ENCODE results near the gene NSRP1.

DNA sequence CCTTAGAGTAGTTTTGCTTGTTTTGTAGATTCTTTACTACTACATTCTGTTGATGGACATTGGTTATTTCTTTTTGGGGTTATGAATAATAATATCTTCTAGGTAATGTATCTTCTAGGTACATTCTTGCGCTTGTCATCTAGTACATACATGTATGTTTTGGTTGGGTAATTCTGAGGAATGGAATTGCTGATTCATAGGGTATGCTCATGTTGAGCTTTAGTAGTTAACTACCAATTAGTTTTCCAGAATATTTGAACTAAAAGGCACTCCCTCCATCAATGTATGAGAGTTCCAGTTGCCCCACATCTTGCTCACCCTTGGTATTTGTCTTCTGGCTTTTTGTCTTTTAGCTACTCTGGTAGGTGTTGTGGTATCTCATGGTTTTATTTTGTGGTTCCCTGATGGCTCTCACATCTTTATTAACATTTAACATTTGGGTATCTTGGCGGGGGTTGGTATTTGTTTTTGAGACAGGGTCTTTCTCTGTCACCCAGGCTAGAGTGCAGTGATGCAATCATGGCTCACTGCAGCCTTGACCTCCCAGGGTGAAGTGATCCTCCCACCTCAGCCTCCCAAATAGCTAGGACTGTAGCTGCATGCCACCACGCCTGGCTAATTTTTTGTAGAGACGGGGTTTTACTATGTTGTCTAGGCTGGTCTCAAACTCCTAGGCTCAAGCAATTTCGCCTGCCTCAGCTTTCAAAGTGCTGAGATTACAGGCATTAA is 71.8 kb downstream of the NSRP1 start:
- TF ChIP-seq POLR2A (IDR thresholded peaks at IDR 0.05): no peak
- TF ChIP-seq, protein P1, sequence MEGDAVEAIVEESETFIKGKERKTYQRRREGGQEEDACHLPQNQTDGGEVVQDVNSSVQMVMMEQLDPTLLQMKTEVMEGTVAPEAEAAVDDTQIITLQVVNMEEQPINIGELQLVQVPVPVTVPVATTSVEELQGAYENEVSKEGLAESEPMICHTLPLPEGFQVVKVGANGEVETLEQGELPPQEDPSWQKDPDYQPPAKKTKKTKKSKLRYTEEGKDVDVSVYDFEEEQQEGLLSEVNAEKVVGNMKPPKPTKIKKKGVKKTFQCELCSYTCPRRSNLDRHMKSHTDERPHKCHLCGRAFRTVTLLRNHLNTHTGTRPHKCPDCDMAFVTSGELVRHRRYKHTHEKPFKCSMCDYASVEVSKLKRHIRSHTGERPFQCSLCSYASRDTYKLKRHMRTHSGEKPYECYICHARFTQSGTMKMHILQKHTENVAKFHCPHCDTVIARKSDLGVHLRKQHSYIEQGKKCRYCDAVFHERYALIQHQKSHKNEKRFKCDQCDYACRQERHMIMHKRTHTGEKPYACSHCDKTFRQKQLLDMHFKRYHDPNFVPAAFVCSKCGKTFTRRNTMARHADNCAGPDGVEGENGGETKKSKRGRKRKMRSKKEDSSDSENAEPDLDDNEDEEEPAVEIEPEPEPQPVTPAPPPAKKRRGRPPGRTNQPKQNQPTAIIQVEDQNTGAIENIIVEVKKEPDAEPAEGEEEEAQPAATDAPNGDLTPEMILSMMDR (IDR thresholded peaks at IDR 0.05): no peak
